ENCODE results near the gene TTLL6.

TTLL6 gene

DNA sequence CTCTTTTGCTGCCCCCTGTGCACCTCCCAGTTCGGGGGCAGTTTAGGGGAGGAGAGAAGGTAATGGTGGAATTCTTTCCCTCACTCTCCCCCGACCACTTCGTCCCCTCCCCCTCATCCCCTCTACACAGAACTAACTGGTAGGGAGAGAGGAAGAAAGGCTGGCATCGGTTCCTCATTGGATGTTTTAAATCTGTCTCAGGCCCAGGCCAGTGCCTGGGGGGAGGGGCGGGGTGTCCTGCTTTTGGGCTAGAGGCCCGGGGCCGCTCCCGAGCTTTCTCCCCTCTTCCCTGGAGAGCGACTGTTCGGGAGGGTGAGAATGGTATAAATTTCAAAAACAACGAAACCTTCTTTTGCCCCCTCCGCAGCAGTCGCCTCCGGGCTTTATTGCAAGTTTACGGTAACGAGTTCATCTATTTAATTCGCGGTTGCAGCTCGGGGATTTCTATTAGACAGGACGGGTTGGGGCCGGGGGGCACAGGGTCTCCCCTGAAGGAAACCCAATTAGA is 94.1 kb downstream of the TTLL6 start, which contains the start of gene PRAC2:
PRAC2 (plus strand) TSS at position 271 of the 508 bp plus-strand sequence. CDS start 1,226 bp downstream, outside the sequence.
- Histone ChIP-seq H3K27me3 (ENCODE audit: low read length) (no peaks in the 10 kb centered on the region), H3K9me2 (replicated peaks; ENCODE audit: insufficient read depth, low read length) (no peaks in the 10 kb centered on the region), H4K20me1 (ENCODE audit: low read depth, low read length) (no peaks in the 10 kb centered on the region), H3K9ac (ENCODE audit: low read length) (no peak within 1 kb of the TSS), H3K79me2 (ENCODE audit: insufficient read depth, low read length) (no peaks in the 10 kb centered on the region), H3K4me3 (ENCODE audit: insufficient read depth, low read length, poor library complexity, severe bottlenecking) (no peak within 1 kb of the TSS), H3K27ac (ENCODE audit: low read depth, low read length) (no peak within 1 kb of the TSS), H2AFZ (ENCODE audit: low read depth, low read length, severe bottlenecking) (no peak within 1 kb of the TSS), H3F3A (ENCODE audit: insufficient read depth) (no peaks in the 10 kb centered on the region), H3K9me3 (ENCODE audit: insufficient read depth, low read length) (no peaks in the 10 kb centered on the region), H3K4me2 (ENCODE audit: low read depth, low read length, poor library complexity, severe bottlenecking) (no peak within 1 kb of the TSS), H3K36me3 (ENCODE audit: low read length) (no peaks in the 10 kb centered on the region)
- TF ChIP-seq EZH2phosphoT487 (conservative IDR thresholded peaks at IDR 0.05; ENCODE audit: low read length) (no peak), CTCF (IDR thresholded peaks at IDR 0.05; ENCODE audit: insufficient read depth, low read length, poor library complexity, severe bottlenecking) (no peak)

- H3K79me2 ChIP-seq (ENCODE audit: insufficient read depth, low read length), result no peaks in the 10 kb centered on the region
- H3K4me3 ChIP-seq (ENCODE audit: insufficient read depth, low read length, poor library complexity, severe bottlenecking), result no peak within 1 kb of the TSS
- H3K9me3 ChIP-seq (ENCODE audit: insufficient read depth, low read length), result no peaks in the 10 kb centered on the region
- no peaks in the 10 kb centered on the region for H3F3A ChIP-seq (ENCODE audit: insufficient read depth)
- no peaks in the 10 kb centered on the region for H3K9me2 ChIP-seq (replicated peaks; ENCODE audit: insufficient read depth, low read length)
- no peak within 1 kb of the TSS for H3K9ac ChIP-seq (ENCODE audit: low read length)
- H4K20me1 ChIP-seq (ENCODE audit: low read depth, low read length), result no peaks in the 10 kb centered on the region
- H3K36me3 ChIP-seq (ENCODE audit: low read length), result no peaks in the 10 kb centered on the region
- H3K27ac ChIP-seq (ENCODE audit: low read depth, low read length), result no peak within 1 kb of the TSS
- no peak for TF ChIP-seq EZH2phosphoT487 (conservative IDR thresholded peaks at IDR 0.05; ENCODE audit: low read length)
- no peaks in the 10 kb centered on the region for H3K27me3 ChIP-seq (ENCODE audit: low read length)
- no peak within 1 kb of the TSS for H2AFZ ChIP-seq (ENCODE audit: low read depth, low read length, severe bottlenecking)
- H3K4me2 ChIP-seq (ENCODE audit: low read depth, low read length, poor library complexity, severe bottlenecking), result no peak within 1 kb of the TSS
Observed at GRCh38 chr17:48722201-48722907, 94.7 kb downstream of the TTLL6 start, which contains the start of gene PRAC1. Gene PRAC1, minus strand, starts transcription at chr17:48722518. Its CDS starts 126 bp downstream, at chr17:48722392.

GRCh38 chr17:48721009-48721402 is 96.0 kb downstream of the TTLL6 start:
- H3K4me2 ChIP-seq (ENCODE audit: low read depth, low read length, poor library complexity, severe bottlenecking), result no peak overlapping the region
- no peaks in the 10 kb centered on the region for H3K36me3 ChIP-seq (ENCODE audit: low read length)
- H3K4me3 ChIP-seq (ENCODE audit: insufficient read depth, low read length, poor library complexity, severe bottlenecking), result no peak overlapping the region
- no peak overlapping the region for H2AFZ ChIP-seq (ENCODE audit: low read depth, low read length, severe bottlenecking)
- no peaks in the 10 kb centered on the region for H3K79me2 ChIP-seq (ENCODE audit: insufficient read depth, low read length)
- no peaks in the 10 kb centered on the region for H3K9me3 ChIP-seq (ENCODE audit: insufficient read depth, low read length)
- TF ChIP-seq EZH2phosphoT487 (conservative IDR thresholded peaks at IDR 0.05; ENCODE audit: low read length) (no peak), CTCF (IDR thresholded peaks at IDR 0.05; ENCODE audit: insufficient read depth, low read length, poor library complexity, severe bottlenecking) (no peak)
- H4K20me1 ChIP-seq (ENCODE audit: low read depth, low read length), result no peaks in the 10 kb centered on the region
- no peaks in the 10 kb centered on the region for H3K27me3 ChIP-seq (ENCODE audit: low read length)
- H3F3A ChIP-seq (ENCODE audit: insufficient read depth), result no peaks in the 10 kb centered on the region
- H3K9ac ChIP-seq (ENCODE audit: low read length), result no peak overlapping the region
- no peaks in the 10 kb centered on the region for H3K9me2 ChIP-seq (replicated peaks; ENCODE audit: insufficient read depth, low read length)
- H3K27ac ChIP-seq (ENCODE audit: low read depth, low read length), result no peak overlapping the region
